Common myeloid progenitor, CD34-positive (primary cell): ENCODE results near the gene TFEB.

Experiments
- CTCF ChIA-PET: fragments of 350-600 bp; sonication (Branson Sonifier 250); formaldehyde crosslinking; loops from one replicate; lab custom pipeline; 2021; ENCODE audit warnings: antibody characterized with exemption; lab: Charles Lee
- POLR2A ChIA-PET: fragments of 350-600 bp; sonication (Branson Sonifier 250); formaldehyde crosslinking; loops from one replicate; lab custom pipeline; 2021; ENCODE audit warnings: antibody characterized with exemption; lab: Charles Lee
- DNase-seq, 3 donors: peaks; one replicate each; pipeline versions ENCODE4 v3.0.0 to v3.0.0-alpha.2; 2013
- H3K27ac ChIP-seq, 2 experiments: 1 replicate in 1 of 2; 2 replicates in 1 of 2; pipeline ENCODE4 v1.7.0; 2013; ENCODE audit warnings: inconsistent platforms in 2 of 2, low read length in 2 of 2, mild to moderate bottlenecking in 2 of 2, low read depth in 1 of 2, moderate library complexity in 1 of 2; ENCODE audit not compliant: severe bottlenecking in 2 of 2, insufficient read depth in 1 of 2, poor library complexity in 1 of 2
- H3K27me3 ChIP-seq, 5 experiments: replicated peaks in 2 of 5; 1 replicate in 3 of 5; 2 replicates in 2 of 5; pipeline versions ENCODE4 v1.6.1 to v1.7.0; 2013; ENCODE audit warnings: low read length in 4 of 5, mild to moderate bottlenecking in 2 of 5, moderate library complexity in 2 of 5, inconsistent platforms in 1 of 5; ENCODE audit not compliant: insufficient read depth in 5 of 5, control insufficient read depth in 4 of 5
- H3K36me3 ChIP-seq, 4 experiments: 1 replicate in 2 of 4; 2 replicates in 2 of 4; pipeline versions ENCODE4 v1.6.1 to v1.7.0; 2013; ENCODE audit warnings: low read length in 3 of 4, control low read depth in 1 of 4, mild to moderate bottlenecking in 1 of 4; ENCODE audit not compliant: control insufficient read depth in 4 of 4, insufficient read depth in 4 of 4
- H3K4me1 ChIP-seq, 4 experiments: 1 replicate in 3 of 4; 2 replicates in 1 of 4; pipeline versions ENCODE4 v1.6.1 to v1.7.1; 2013; ENCODE audit warnings: low read length in 3 of 4, mild to moderate bottlenecking in 3 of 4, control low read depth in 1 of 4, inconsistent platforms in 1 of 4, moderate library complexity in 1 of 4; ENCODE audit not compliant: control insufficient read depth in 4 of 4, insufficient read depth in 4 of 4; ENCODE audit errors: control extremely low read depth in 1 of 4
- H3K4me3 ChIP-seq, 7 experiments: 1 replicate in 4 of 7; 2 replicates in 3 of 7; pipeline versions ENCODE4 v1.5.1 to v1.7.0; 2013; ENCODE audit warnings: mild to moderate bottlenecking in 7 of 7, low read length in 6 of 7, moderate library complexity in 6 of 7, inconsistent platforms in 2 of 7, low read depth in 2 of 7, control low read depth in 1 of 7; ENCODE audit not compliant: insufficient read depth in 4 of 7, control insufficient read depth in 1 of 7; ENCODE audit errors: extremely low read depth in 1 of 7
- H3K9me3 ChIP-seq, 5 experiments: 1 replicate in 4 of 5; 2 replicates in 1 of 5; pipeline versions ENCODE4 v1.6.1 to v1.7.1; 2013; ENCODE audit warnings: low read length in 4 of 5, mild to moderate bottlenecking in 2 of 5, inconsistent platforms in 1 of 5, low read depth in 1 of 5, moderate library complexity in 1 of 5; ENCODE audit not compliant: control insufficient read depth in 4 of 5, insufficient read depth in 2 of 5; ENCODE audit errors: control extremely low read depth in 1 of 5
- WGBS: methylation state at CpG from one replicate; pipeline ENCODE4 v1.1.5; 2013; ENCODE audit not compliant: insufficient coverage; 5-methylcytosine and 5-hydroxymethylcytosine counted together

Gene TFEB

DNA sequence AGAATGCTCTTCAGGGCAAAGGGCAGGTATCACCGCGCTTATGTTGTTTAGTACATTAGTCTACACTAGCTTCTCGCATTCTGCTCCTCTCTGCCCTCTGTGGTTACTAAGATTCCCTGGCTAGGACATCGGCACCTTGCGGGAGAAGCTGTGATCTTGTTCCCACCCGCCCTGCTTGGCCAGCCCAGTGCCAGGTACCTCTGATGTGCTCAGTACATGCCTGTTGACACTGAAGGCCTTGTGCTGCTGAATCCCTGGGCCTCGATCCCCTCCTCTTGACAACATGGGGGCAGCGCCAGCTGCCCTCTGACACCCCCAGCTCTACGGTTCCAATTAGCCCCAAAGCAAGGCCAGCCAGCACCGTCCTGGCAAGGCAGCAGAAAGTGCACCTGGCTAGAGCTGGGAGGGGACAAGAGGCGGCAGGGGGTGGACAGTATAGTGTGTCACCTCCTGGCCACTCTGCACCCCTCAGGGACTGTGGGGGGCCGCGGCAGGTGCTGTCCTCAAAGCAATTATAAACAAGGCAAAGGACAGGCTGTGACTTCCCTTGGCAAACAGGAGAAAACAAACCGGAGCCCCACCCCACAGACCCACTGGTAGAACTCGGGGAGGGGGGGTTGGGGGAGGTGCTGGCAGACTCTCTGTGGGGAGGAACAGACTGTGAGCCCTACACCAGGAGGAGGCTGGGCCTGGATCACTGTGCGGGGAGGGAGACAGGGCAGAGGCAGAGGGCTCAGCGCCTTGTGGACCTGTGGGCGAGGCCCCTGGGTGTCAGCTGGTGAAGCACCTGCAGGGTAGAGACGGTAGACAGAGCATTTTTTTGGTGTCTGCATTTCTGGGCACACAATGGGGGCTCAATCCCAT is 7.1 kb downstream of the TFEB start:
- DNase-seq, result no peak

DNA sequence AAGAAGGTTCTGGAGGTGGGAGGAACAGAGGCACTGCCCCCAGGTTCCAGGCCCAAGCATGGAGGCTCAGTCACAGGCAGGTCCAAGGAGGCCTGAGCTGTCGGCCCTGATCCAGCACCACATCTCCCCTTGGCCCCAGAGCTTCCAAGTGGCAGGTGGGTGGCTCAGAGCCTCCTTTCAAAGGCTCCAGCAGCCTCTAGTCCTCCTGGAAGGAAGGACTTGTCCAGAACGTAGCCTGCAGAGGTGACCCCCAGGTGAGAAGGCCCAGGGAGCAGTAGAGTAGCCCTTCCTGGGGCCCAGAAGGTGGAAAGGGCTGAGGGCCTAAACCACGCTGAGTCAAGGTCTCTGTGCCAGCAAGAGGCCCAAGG is 7.7 kb downstream of the TFEB start:
- DNase-seq, result no peak
- Histone ChIP-seq H3K36me3 (no peaks in the 10 kb centered on the region), H3K27me3 (no peaks in the 10 kb centered on the region), H3K4me1 (peaks cover 4 to 53% (median 34%) of the 10 kb centered on the region in 4 experiments), H3K4me3 (no peak overlapping the region), H3K9me3 (no peaks in the 10 kb centered on the region), H3K27ac (no peak overlapping the region)
- POLR2A ChIA-PET, result no interaction called here
- CTCF ChIA-PET, result interaction anchor here (9.3 kb wide), 1 partner anchor 22 kb away, joined by 90 read pairs; no protein-coding TSS in a partner anchor
- 92% methylated on average over 3 of the region's 3 CpGs for WGBS

More for the DNA sequence above, 7.1 kb downstream of the TFEB start:
- no peak overlapping the region for H3K4me3 ChIP-seq
- CTCF ChIA-PET, result interaction anchor here (1.2 to 9.3 kb wide), 3 partner anchors 8 to 58 kb away, joined by 4 to 90 read pairs (median 10); no protein-coding TSS in a partner anchor
- POLR2A ChIA-PET, result no interaction called here
- no peaks in the 10 kb centered on the region for H3K36me3 ChIP-seq
- no peak overlapping the region for H3K27ac ChIP-seq
- 95% methylated on average over 15 of the region's 19 CpGs for WGBS
- H3K27me3 ChIP-seq, result no peaks in the 10 kb centered on the region
- no peaks in the 10 kb centered on the region for H3K9me3 ChIP-seq
- H3K4me1 ChIP-seq, result peaks cover 4 to 53% (median 35%) of the 10 kb centered on the region in 4 experiments

GRCh38 chr6:41726876-41727275 is 8.5 kb downstream of the TFEB start:
- H3K4me1 ChIP-seq, result peaks cover 4 to 50% (median 31%) of the 10 kb centered on the region in 4 experiments
- POLR2A ChIA-PET, result no interaction called here
- H3K36me3 ChIP-seq, result no peaks in the 10 kb centered on the region
- no peak overlapping the region for H3K27ac ChIP-seq
- H3K4me3 ChIP-seq, result no peak overlapping the region
- 92% methylated on average over 2 of the region's 7 CpGs for WGBS
- H3K9me3 ChIP-seq, result no peaks in the 10 kb centered on the region
- DNase-seq, result no peak
- CTCF ChIA-PET, result no interaction called here
- no peaks in the 10 kb centered on the region for H3K27me3 ChIP-seq

DNA sequence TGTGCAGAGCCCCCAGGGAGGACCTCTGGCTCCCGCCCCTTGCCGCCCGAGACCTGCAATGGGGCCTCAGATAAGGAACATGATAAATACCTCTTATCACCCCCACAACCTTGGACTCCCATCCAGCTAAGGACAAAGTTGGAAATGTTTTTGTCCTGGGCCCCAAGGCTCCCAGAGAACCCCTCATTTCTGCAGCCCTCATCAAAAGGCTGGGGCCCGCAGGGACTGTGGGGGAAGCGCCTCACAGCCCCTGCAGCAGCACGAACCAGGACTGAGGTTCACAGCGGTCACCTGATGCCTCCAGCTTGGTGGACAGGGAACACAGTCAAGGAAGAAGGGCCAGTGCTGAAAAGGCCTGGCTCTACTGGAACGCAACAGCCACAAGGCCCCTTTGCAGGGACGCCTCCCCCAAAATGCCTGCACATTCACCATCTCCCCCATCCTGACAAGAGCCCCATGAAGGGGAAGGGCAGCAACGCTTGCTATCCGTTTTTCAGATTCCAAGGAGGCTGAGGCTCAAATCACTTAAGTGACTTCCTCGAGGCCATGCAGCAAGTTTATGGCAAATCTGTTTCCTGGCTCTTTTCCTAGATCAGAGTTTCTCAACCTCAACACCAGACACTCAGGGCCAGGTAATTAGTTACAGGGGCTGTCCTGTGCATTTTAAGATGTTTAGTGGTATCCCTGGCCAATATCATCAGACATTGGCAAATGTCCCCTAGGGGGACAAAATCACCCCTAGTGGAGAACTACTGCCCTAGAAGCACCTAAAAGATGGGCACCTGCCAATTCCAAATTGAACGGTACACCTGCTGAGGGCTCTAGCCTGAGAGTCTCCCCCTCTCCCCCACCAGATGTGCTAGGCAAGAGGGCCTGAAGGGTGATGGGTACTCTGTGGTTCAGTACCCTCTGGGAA is 10.6 kb downstream of the TFEB start:
- peak overlapping the region in 2 of 7 experiments; percentile 6 to 10 for H3K4me3 ChIP-seq
- H3K9me3 ChIP-seq, result no peaks in the 10 kb centered on the region
- no peak overlapping the region for H3K27ac ChIP-seq
- ChIA-PET CTCF (interaction anchor here (0.9 to 7.5 kb wide), 4 partner anchors 8 to 48 kb away, joined by 3 to 76 read pairs (median 8); no protein-coding TSS in a partner anchor), POLR2A (interaction anchor here (0.9 kb wide), 1 partner anchor 9 kb away, joined by 4 read pairs; no protein-coding TSS in a partner anchor)
- 83% methylated on average over 10 of the region's 13 CpGs for WGBS
- peaks cover 4 to 40% (median 29%) of the 10 kb centered on the region in 4 experiments for H3K4me1 ChIP-seq
- peaks cover 0 to 2% (median 0%) of the 10 kb centered on the region in 4 experiments for H3K36me3 ChIP-seq
- DNase-seq, result no peak
- H3K27me3 ChIP-seq, result no peaks in the 10 kb centered on the region

DNA sequence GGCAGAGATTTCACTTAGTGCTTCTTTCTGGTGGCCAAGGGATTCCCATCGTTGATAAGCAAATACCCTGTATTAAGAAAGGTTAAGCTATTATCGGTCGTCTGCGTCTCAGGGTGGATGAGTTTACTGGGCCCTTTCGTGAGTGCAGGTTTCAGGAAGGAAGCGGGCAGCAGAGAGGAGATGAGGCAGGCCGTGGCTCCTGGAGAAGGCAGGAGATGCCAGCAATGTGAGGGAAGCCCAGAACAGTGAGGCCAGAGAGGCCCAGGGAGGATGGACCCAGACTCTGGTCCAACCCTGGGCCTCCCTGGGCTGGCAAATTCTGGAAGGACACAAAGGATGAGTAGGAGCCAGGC is 11.2 kb downstream of the TFEB start:
- H3K9me3 ChIP-seq, result no peaks in the 10 kb centered on the region
- H3K27me3 ChIP-seq, result no peaks in the 10 kb centered on the region
- peaks cover 4 to 40% (median 29%) of the 10 kb centered on the region in 4 experiments for H3K4me1 ChIP-seq
- ChIA-PET POLR2A (interaction anchor here (0.9 kb wide), 1 partner anchor 10 kb away, joined by 4 read pairs; no protein-coding TSS in a partner anchor), CTCF (interaction anchor here (0.9 to 7.5 kb wide), 4 partner anchors 9 to 49 kb away, joined by 3 to 76 read pairs (median 8); no protein-coding TSS in a partner anchor)
- DNase-seq, result no peak
- no peak overlapping the region for H3K27ac ChIP-seq
- peak overlapping the region in 2 of 7 experiments; percentile 6 to 10 for H3K4me3 ChIP-seq
- 39% methylated on average over 7 of the region's 7 CpGs for WGBS
- peaks cover 0 to 2% (median 0%) of the 10 kb centered on the region in 4 experiments for H3K36me3 ChIP-seq

DNA sequence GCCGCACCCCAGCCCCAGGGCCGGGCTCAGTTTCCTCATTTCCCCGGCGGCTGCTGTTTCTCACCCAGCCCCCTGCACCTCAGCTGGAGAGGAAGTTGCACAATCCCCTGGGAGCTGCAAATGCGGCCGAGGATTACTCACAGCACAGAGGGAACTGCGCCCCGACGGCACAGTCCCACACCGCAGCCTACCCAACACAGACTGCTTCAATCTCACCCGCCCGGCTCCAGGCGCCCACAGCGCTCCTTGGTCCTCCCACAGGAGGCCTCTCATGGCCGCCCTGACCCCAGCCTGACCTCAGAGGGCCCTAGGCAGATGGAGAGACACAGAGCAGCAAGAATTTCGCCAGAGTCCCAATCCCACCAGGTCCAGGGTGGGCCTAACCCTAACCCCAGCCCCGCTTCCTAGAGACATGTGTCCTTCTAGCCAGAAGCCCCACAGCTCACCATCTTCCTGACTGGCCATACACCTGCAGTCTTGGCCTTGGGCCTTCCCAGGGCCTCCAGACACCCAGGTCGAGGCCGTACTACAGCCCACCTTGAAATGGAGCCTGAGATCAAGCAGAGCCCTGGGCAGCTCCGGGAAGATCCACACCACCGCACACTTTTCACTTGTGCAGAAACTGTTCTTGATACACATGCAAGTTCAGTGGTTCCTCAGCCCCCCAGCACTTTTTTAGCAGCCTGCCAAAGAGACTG is 11.7 kb downstream of the TFEB start:
- POLR2A ChIA-PET, result interaction anchor here (0.6 to 0.9 kb wide), 3 partner anchors 10 to 349 kb away, joined by 3 to 4 read pairs (median 3); no protein-coding TSS in a partner anchor
- DNase-seq, result peak; percentile 78 to 92 (median 92)
- no peaks in the 10 kb centered on the region for H3K9me3 ChIP-seq
- 26% methylated on average over 21 of the region's 21 CpGs for WGBS
- H3K36me3 ChIP-seq, result peaks cover 0 to 2% (median 0%) of the 10 kb centered on the region in 4 experiments
- H3K4me3 ChIP-seq, result peak overlapping the region in 3 of 7 experiments; percentile 10 to 40 (median 28)
- H3K27me3 ChIP-seq, result no peaks in the 10 kb centered on the region
- H3K4me1 ChIP-seq, result peaks cover 4 to 40% (median 29%) of the 10 kb centered on the region in 4 experiments
- CTCF ChIA-PET, result interaction anchor here (0.9 to 7.5 kb wide), 5 partner anchors 9 to 49 kb away, joined by 3 to 76 read pairs (median 12); no protein-coding TSS in a partner anchor
- H3K27ac ChIP-seq, result no peak overlapping the region
